ENCODE measurements around the gene OLFM3. TPM values are rescaled to one million over a fixed set of nuclear protein-coding genes. Genes with fewer than 3 reads are reported as not detected.

OLFM3 gene
- total RNA-seq, 1 experiment from 2014 or later = not detected

DNA sequence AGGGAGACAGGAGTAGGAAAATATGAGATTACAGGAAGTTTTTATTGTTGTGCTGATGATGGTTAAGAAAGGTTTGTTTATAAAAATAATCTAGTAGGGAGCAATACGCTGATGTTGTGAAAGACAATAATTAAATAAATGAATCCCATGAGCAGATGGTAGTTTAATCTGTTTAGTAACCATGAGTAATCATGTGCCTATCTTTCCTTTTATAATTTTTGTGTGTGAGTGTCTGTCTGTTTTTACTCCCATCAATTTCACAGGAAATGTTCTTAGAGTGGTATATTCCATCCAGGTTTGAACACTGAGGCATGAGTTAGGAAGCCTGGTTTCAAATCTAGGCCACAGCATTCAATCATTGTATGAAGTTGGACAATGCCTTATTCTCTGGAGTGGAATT, 180.5 kb downstream of the OLFM3 start:
- intact Hi-C loops (cut with micrococcal nuclease; ENCODE audit: unreplicated experiment) = loop anchor here (10.0 kb wide), 1 partner anchor 291 kb away; no protein-coding TSS in a partner anchor
- Mint-ChIP-seq H3K27me3 (ENCODE audit: unreplicated experiment) (no peaks in the 10 kb centered on the region), H3K36me3 (ENCODE audit: insufficient read depth, unreplicated experiment) (no peaks in the 10 kb centered on the region), H3K27ac (ENCODE audit: unreplicated experiment) (no peak overlapping the region), H3K4me3 (ENCODE audit: low read depth, unreplicated experiment) (no peak overlapping the region), H3K9me3 (ENCODE audit: low read depth, unreplicated experiment) (peaks cover 6% of the 10 kb centered on the region), H3K4me1 (ENCODE audit: low read depth, unreplicated experiment) (no peaks in the 10 kb centered on the region)
- TF ChIP-seq, protein P1, sequence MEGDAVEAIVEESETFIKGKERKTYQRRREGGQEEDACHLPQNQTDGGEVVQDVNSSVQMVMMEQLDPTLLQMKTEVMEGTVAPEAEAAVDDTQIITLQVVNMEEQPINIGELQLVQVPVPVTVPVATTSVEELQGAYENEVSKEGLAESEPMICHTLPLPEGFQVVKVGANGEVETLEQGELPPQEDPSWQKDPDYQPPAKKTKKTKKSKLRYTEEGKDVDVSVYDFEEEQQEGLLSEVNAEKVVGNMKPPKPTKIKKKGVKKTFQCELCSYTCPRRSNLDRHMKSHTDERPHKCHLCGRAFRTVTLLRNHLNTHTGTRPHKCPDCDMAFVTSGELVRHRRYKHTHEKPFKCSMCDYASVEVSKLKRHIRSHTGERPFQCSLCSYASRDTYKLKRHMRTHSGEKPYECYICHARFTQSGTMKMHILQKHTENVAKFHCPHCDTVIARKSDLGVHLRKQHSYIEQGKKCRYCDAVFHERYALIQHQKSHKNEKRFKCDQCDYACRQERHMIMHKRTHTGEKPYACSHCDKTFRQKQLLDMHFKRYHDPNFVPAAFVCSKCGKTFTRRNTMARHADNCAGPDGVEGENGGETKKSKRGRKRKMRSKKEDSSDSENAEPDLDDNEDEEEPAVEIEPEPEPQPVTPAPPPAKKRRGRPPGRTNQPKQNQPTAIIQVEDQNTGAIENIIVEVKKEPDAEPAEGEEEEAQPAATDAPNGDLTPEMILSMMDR (IDR thresholded peaks at IDR 0.05; ENCODE audit: unreplicated experiment) = no peak
- CTCF ChIA-PET = no interaction called here
- no TSS peak for BruUV-seq (replicated peaks)
- no peak for DNase-seq

DNA sequence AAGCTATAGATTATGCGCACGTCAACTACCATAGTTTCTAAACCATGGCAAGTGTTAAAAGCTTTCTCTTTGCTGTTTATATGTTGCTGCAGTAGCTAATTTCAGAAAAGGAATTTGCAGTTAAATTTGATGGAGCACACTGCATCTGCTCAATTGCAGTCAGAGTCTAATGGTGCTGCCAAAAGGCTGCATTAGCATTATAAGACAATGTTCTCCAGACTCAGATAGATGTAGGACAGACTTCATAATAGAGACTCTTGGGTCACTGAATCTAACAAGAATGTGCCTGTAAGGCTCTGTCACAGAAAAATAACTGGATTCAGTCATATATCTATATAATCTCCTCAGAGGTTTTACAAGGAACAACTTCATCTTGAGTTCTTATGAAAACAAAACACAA, 198.3 kb downstream of the OLFM3 start:
- H3K9me3 Mint-ChIP-seq (ENCODE audit: low read depth, unreplicated experiment) = no peaks in the 10 kb centered on the region
- H3K36me3 Mint-ChIP-seq (ENCODE audit: insufficient read depth, unreplicated experiment) = no peaks in the 10 kb centered on the region
- DNase-seq = no peak
- no peaks in the 10 kb centered on the region for H3K27me3 Mint-ChIP-seq (ENCODE audit: unreplicated experiment)
- TF ChIP-seq, protein P1 (IDR thresholded peaks at IDR 0.05; ENCODE audit: unreplicated experiment) = no peak
- BruUV-seq (replicated peaks) = no TSS peak
- intact Hi-C loops (cut with micrococcal nuclease; ENCODE audit: unreplicated experiment) = no loop called here
- H3K4me3 Mint-ChIP-seq (ENCODE audit: low read depth, unreplicated experiment) = no peak overlapping the region
- H3K27ac Mint-ChIP-seq (ENCODE audit: unreplicated experiment) = no peak overlapping the region
- CTCF ChIA-PET = no interaction called here
- H3K4me1 Mint-ChIP-seq (ENCODE audit: low read depth, unreplicated experiment) = peaks cover 8% of the 10 kb centered on the region

GRCh38 chr1:101797722-101798121, 199.0 kb downstream of the OLFM3 start:
- DNase-seq = no peak
- CTCF ChIA-PET = no interaction called here
- peaks cover 8% of the 10 kb centered on the region for H3K4me1 Mint-ChIP-seq (ENCODE audit: low read depth, unreplicated experiment)
- intact Hi-C loops (cut with micrococcal nuclease; ENCODE audit: unreplicated experiment) = no loop called here
- no TSS peak for BruUV-seq (replicated peaks)
- H3K27me3 Mint-ChIP-seq (ENCODE audit: unreplicated experiment) = no peaks in the 10 kb centered on the region
- no peak overlapping the region for H3K4me3 Mint-ChIP-seq (ENCODE audit: low read depth, unreplicated experiment)
- H3K36me3 Mint-ChIP-seq (ENCODE audit: insufficient read depth, unreplicated experiment) = no peaks in the 10 kb centered on the region
- TF ChIP-seq, protein P1 (IDR thresholded peaks at IDR 0.05; ENCODE audit: unreplicated experiment) = no peak
- H3K27ac Mint-ChIP-seq (ENCODE audit: unreplicated experiment) = peak overlapping the region; percentile 69
- no peaks in the 10 kb centered on the region for H3K9me3 Mint-ChIP-seq (ENCODE audit: low read depth, unreplicated experiment)

GRCh38 chr1:101781201-101781831, 215.4 kb downstream of the OLFM3 start:
- Mint-ChIP-seq H3K36me3 (ENCODE audit: insufficient read depth, unreplicated experiment) (no peaks in the 10 kb centered on the region), H3K27me3 (ENCODE audit: unreplicated experiment) (no peaks in the 10 kb centered on the region), H3K4me1 (ENCODE audit: low read depth, unreplicated experiment) (no peaks in the 10 kb centered on the region), H3K9me3 (ENCODE audit: low read depth, unreplicated experiment) (peaks cover 2% of the 10 kb centered on the region), H3K27ac (ENCODE audit: unreplicated experiment) (no peak overlapping the region), H3K4me3 (ENCODE audit: low read depth, unreplicated experiment) (no peak overlapping the region)
- no TSS peak for BruUV-seq (replicated peaks)
- CTCF ChIA-PET = no interaction called here
- intact Hi-C loops (cut with micrococcal nuclease; ENCODE audit: unreplicated experiment) = no loop called here
- TF ChIP-seq, protein P1 (IDR thresholded peaks at IDR 0.05; ENCODE audit: unreplicated experiment) = no peak
- no peak for DNase-seq
